Trophoblast cell (in vitro differentiated cells and primary cell): ENCODE results near the gene LRCH4.

Experiments used
- DNase-seq, 2 donors: peaks; one replicate each; pipeline ENCODE4 v3.0.0-alpha.2; 2016
- H2AFZ ChIP-seq: 2 replicates; pipeline ENCODE4 v1.6.1; 2013; ENCODE audit warnings: low read length, moderate library complexity, mild to moderate bottlenecking; ENCODE audit not compliant: insufficient read depth, poor library complexity
- H2AK5ac ChIP-seq: 2 replicates; pipeline ENCODE4 v1.6.1; 2013; ENCODE audit warnings: mild to moderate bottlenecking, low read length
- H2BK120ac ChIP-seq: 2 replicates; pipeline ENCODE4 v1.6.1; 2013; ENCODE audit warnings: low read length, mild to moderate bottlenecking, moderate library complexity; ENCODE audit not compliant: insufficient read depth, poor library complexity
- H2BK12ac ChIP-seq: 2 replicates; pipeline ENCODE4 v1.6.1; 2013; ENCODE audit warnings: mild to moderate bottlenecking, low read length, moderate library complexity
- H2BK5ac ChIP-seq: 2 replicates; pipeline ENCODE4 v1.6.1; 2013; ENCODE audit warnings: low read length, low read depth, moderate library complexity, mild to moderate bottlenecking; ENCODE audit not compliant: poor library complexity
- H3K14ac ChIP-seq: 2 replicates; pipeline ENCODE4 v1.6.1; 2013; ENCODE audit warnings: mild to moderate bottlenecking, low read length
- H3K18ac ChIP-seq: 2 replicates; pipeline ENCODE4 v1.6.1; 2013; ENCODE audit warnings: mild to moderate bottlenecking, low read length
- H3K23ac ChIP-seq: 2 replicates; pipeline ENCODE4 v1.6.1; 2013; ENCODE audit warnings: low read length
- H3K27ac ChIP-seq: 2 replicates; pipeline ENCODE4 v1.5.1; 2013; ENCODE audit warnings: low read depth, mild to moderate bottlenecking, inconsistent platforms, low read length, moderate library complexity
- H3K27me3 ChIP-seq: 2 replicates; pipeline ENCODE4 v1.6.1; 2013; ENCODE audit warnings: inconsistent platforms, mild to moderate bottlenecking, low read length, moderate library complexity; ENCODE audit not compliant: insufficient read depth
- H3K36me3 ChIP-seq, 2 experiments: 1 replicate in 1 of 2; 2 replicates in 1 of 2; pipeline ENCODE4 v1.6.1; 2013; ENCODE audit warnings: low read length in 2 of 2, mild to moderate bottlenecking in 2 of 2, moderate library complexity in 1 of 2; ENCODE audit not compliant: insufficient read depth in 2 of 2, control insufficient read depth in 1 of 2
- H3K4ac ChIP-seq: 2 replicates; pipeline ENCODE4 v1.6.1; 2013; ENCODE audit warnings: low read depth, mild to moderate bottlenecking, low read length, moderate library complexity
- H3K4me1 ChIP-seq, 2 experiments: 1 replicate in 1 of 2; 2 replicates in 1 of 2; pipeline ENCODE4 v1.6.1; 2013; ENCODE audit warnings: low read length in 2 of 2, mild to moderate bottlenecking in 2 of 2, moderate library complexity in 1 of 2; ENCODE audit not compliant: insufficient read depth in 2 of 2, control insufficient read depth in 1 of 2
- H3K4me2 ChIP-seq: 2 replicates; pipeline ENCODE4 v1.6.1; 2013; ENCODE audit warnings: inconsistent platforms, mild to moderate bottlenecking, low read length, moderate library complexity
- H3K4me3 ChIP-seq: 2 replicates; pipeline ENCODE4 v1.5.1; 2013; ENCODE audit warnings: mild to moderate bottlenecking, low read depth, low read length, inconsistent platforms
- H3K79me1 ChIP-seq: one replicate; pipeline ENCODE4 v1.6.1; 2013; ENCODE audit warnings: low read length
- H3K79me2 ChIP-seq: 2 replicates; pipeline ENCODE4 v1.6.1; 2013; ENCODE audit warnings: low read length, mild to moderate bottlenecking; ENCODE audit not compliant: control insufficient read depth, insufficient read depth, poor library complexity
- H3K9ac ChIP-seq: 2 replicates; pipeline ENCODE4 v1.6.1; 2013; ENCODE audit warnings: mild to moderate bottlenecking, low read length
- H3K9me3 ChIP-seq: 2 replicates; pipeline ENCODE4 v1.6.1; 2013; ENCODE audit warnings: low read depth, mild to moderate bottlenecking, control low read depth, inconsistent platforms, low read length; ENCODE audit not compliant: insufficient read depth
- H4K12ac ChIP-seq: 2 replicates; pipeline ENCODE4 v1.6.1; 2013; ENCODE audit warnings: low read depth, mild to moderate bottlenecking, low read length, moderate library complexity
- H4K8ac ChIP-seq: 2 replicates; pipeline ENCODE4 v1.6.1; 2013; ENCODE audit warnings: low read depth, mild to moderate bottlenecking, low read length, moderate library complexity
- H4K91ac ChIP-seq: one replicate; pipeline ENCODE4 v1.6.1; 2013; ENCODE audit warnings: low read depth, mild to moderate bottlenecking, low read length, moderate library complexity
- WGBS: extraction: QIAGEN DNeasy Blood & Tissue Kit; methylation state at CpG from one replicate; pipeline ENCODE4 v1.1.7; 2013; ENCODE audit warnings: missing lambda C conversion rate; ENCODE audit not compliant: insufficient read length, insufficient coverage; ENCODE audit errors: extremely low coverage; 5-methylcytosine and 5-hydroxymethylcytosine counted together

The LRCH4 gene

GRCh38 chr7:100546129-100546925 lies 39.6 kb downstream of the LRCH4 start:
- no CpG with 5 or more reads among the region's 10 CpGs for WGBS
- H3K18ac ChIP-seq = peak overlapping the region; percentile 50
- H3K4me3 ChIP-seq = no peak overlapping the region
- H2AFZ ChIP-seq = peak overlapping the region; percentile 24
- no peaks in the 10 kb centered on the region for H3K36me3 ChIP-seq
- H2BK120ac ChIP-seq = peak overlapping the region; percentile 37
- H3K9ac ChIP-seq = no peak overlapping the region
- H4K12ac ChIP-seq = no peak overlapping the region
- no peaks in the 10 kb centered on the region for H3K9me3 ChIP-seq
- DNase-seq = no peak
- peak overlapping the region; percentile 86 for H3K27ac ChIP-seq
- H3K79me1 ChIP-seq = peaks cover 4% of the 10 kb centered on the region
- peak overlapping the region; percentile 88 for H2AK5ac ChIP-seq
- no peak overlapping the region for H3K23ac ChIP-seq
- no peak overlapping the region for H3K4ac ChIP-seq
- H4K8ac ChIP-seq = peak overlapping the region; percentile 69
- H3K27me3 ChIP-seq = no peaks in the 10 kb centered on the region
- no peaks in the 10 kb centered on the region for H3K79me2 ChIP-seq
- H3K14ac ChIP-seq = peak overlapping the region; percentile 67
- H2BK5ac ChIP-seq = peak overlapping the region; percentile 78
- peaks cover 12 to 14% of the 10 kb centered on the region in 2 experiments for H3K4me1 ChIP-seq
- peak overlapping the region; percentile 78 for H2BK12ac ChIP-seq
- no peak overlapping the region for H4K91ac ChIP-seq
- H3K4me2 ChIP-seq = peak overlapping the region; percentile 18

GRCh38 chr7:100545360-100546128 lies 40.4 kb downstream of the LRCH4 start:
- Histone ChIP-seq H3K9me3 (no peaks in the 10 kb centered on the region), H3K14ac (no peak overlapping the region), H3K4me2 (peak overlapping the region; percentile 29), H3K79me2 (no peaks in the 10 kb centered on the region), H2AK5ac (no peak overlapping the region), H3K18ac (no peak overlapping the region), H3K23ac (no peak overlapping the region), H4K91ac (no peak overlapping the region), H2BK12ac (peak overlapping the region; percentile 15), H3K9ac (no peak overlapping the region), H2AFZ (no peak overlapping the region), H3K4me3 (no peak overlapping the region), H3K27ac (peak overlapping the region; percentile 86), H3K79me1 (peaks cover 4% of the 10 kb centered on the region), H4K8ac (peak overlapping the region; percentile 8), H3K36me3 (no peaks in the 10 kb centered on the region), H3K4me1 (peaks cover 12 to 14% of the 10 kb centered on the region in 2 experiments), H4K12ac (no peak overlapping the region), H3K4ac (no peak overlapping the region), H2BK5ac (peak overlapping the region; percentile 42), H3K27me3 (no peaks in the 10 kb centered on the region), H2BK120ac (no peak overlapping the region)
- no CpG with 5 or more reads among the region's 3 CpGs for WGBS
- peak; percentile 37 to 58 for DNase-seq

- H3K27ac ChIP-seq = peak overlapping the region; percentile 86
- H2BK5ac ChIP-seq = peak overlapping the region; percentile 42
- no peak overlapping the region for H3K18ac ChIP-seq
- H3K79me1 ChIP-seq = peaks cover 4% of the 10 kb centered on the region
- no peak overlapping the region for H4K91ac ChIP-seq
- no peak overlapping the region for H4K8ac ChIP-seq
- H4K12ac ChIP-seq = no peak overlapping the region
- H3K9ac ChIP-seq = no peak overlapping the region
- no peak overlapping the region for H3K14ac ChIP-seq
- no peak overlapping the region for H3K23ac ChIP-seq
- H3K36me3 ChIP-seq = no peaks in the 10 kb centered on the region
- no CpG with 5 or more reads among the region's 1 CpG for WGBS
- no peaks in the 10 kb centered on the region for H3K27me3 ChIP-seq
- no peak overlapping the region for H2BK120ac ChIP-seq
- H3K4me3 ChIP-seq = no peak overlapping the region
- H3K79me2 ChIP-seq = no peaks in the 10 kb centered on the region
- no peak overlapping the region for H2AFZ ChIP-seq
- no peaks in the 10 kb centered on the region for H3K9me3 ChIP-seq
- H2BK12ac ChIP-seq = peak overlapping the region; percentile 15
- peak; percentile 51 to 85 for DNase-seq
- peaks cover 12 to 14% of the 10 kb centered on the region in 2 experiments for H3K4me1 ChIP-seq
- H3K4ac ChIP-seq = no peak overlapping the region
- H2AK5ac ChIP-seq = no peak overlapping the region
- no peak overlapping the region for H3K4me2 ChIP-seq
Measured at GRCh38 chr7:100544967-100545359, 41.0 kb downstream of the LRCH4 start.

- Histone ChIP-seq H3K18ac (no peak overlapping the region), H2AK5ac (no peak overlapping the region), H3K4me3 (no peak overlapping the region), H3K79me1 (peaks cover 4% of the 10 kb centered on the region), H3K27me3 (no peaks in the 10 kb centered on the region), H3K4ac (no peak overlapping the region), H3K9me3 (no peaks in the 10 kb centered on the region), H2AFZ (no peak overlapping the region), H3K4me2 (no peak overlapping the region), H4K8ac (no peak overlapping the region), H3K36me3 (no peaks in the 10 kb centered on the region), H2BK120ac (no peak overlapping the region), H3K14ac (no peak overlapping the region), H4K91ac (no peak overlapping the region), H3K4me1 (peaks cover 12 to 18% of the 10 kb centered on the region in 2 experiments), H3K9ac (no peak overlapping the region), H3K27ac (peak overlapping the region; percentile 19), H3K79me2 (no peaks in the 10 kb centered on the region), H4K12ac (no peak overlapping the region), H2BK5ac (no peak overlapping the region), H2BK12ac (no peak overlapping the region), H3K23ac (no peak overlapping the region)
- DNase-seq = no peak
- no CpG with 5 or more reads among the region's 5 CpGs for WGBS
Measured at GRCh38 chr7:100544386-100544785, 41.5 kb downstream of the LRCH4 start.
